ENCODE measurements around the gene PLEKHM2.

PLEKHM2 gene

GRCh38 chr1:15756143-15757015 lies 72.3 kb downstream of the PLEKHM2 start:
- no peak for TF ChIP-seq CTCF (IDR thresholded peaks at IDR 0.05; ENCODE audit: low read depth, low read length)
- DNase-seq (ENCODE audit: extremely low read depth, low read depth): no peak

GRCh38 chr1:15757016-15757543 lies 73.0 kb downstream of the PLEKHM2 start:
- DNase-seq (ENCODE audit: extremely low read depth, low read depth): no peak
- no peak for TF ChIP-seq CTCF (IDR thresholded peaks at IDR 0.05; ENCODE audit: low read depth, low read length)

DNA sequence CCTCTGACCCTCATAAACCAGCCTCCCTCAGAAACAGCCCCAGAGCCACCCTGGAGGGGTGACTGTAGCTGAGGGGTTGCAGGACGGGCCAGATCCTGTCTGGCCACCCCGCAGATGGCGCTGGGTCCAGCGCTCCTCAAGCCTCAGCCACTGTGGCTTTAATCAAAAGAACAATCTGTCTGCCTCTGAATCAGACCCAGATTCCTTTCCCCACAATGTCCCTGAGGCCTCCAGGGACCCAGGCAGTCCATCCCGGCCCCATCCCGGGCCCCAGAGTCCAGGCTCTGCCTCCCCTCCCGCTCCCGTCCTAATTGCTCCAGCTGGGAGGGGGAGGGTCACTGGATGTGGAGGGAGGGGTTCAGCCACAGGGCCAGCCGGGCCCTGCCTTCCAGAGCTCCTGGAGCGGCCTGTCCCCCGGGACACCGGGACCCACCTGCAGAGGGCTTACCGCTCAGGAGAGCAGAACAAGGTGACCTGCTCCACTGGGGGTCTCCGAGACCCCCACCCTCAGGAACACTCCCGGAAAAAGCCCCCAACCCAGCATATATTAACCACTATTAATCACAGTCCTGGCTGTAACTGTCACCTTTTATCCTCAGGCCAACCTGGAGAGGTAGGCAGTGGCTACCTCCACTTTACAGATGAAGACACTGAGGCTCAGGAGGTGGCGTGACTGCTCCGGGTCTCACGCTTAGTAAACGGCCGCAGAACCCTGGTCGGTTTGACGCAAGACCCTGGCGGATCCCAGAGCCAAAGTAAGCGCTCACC lies 73.6 kb downstream of the PLEKHM2 start:
- no peak for TF ChIP-seq CTCF (IDR thresholded peaks at IDR 0.05; ENCODE audit: low read depth, low read length)
- no peak for DNase-seq (ENCODE audit: extremely low read depth, low read depth)

- no peak for DNase-seq (ENCODE audit: extremely low read depth, low read depth)
These were observed 74.3 kb downstream of the PLEKHM2 start, which contains the start of gene FBLIM1 for GRCh38 chr1:15758343-15758931. TSS of gene FBLIM1 (plus strand) at chr1:15758795. CDS start at chr1:15764984, 6,189 bp downstream.

DNA sequence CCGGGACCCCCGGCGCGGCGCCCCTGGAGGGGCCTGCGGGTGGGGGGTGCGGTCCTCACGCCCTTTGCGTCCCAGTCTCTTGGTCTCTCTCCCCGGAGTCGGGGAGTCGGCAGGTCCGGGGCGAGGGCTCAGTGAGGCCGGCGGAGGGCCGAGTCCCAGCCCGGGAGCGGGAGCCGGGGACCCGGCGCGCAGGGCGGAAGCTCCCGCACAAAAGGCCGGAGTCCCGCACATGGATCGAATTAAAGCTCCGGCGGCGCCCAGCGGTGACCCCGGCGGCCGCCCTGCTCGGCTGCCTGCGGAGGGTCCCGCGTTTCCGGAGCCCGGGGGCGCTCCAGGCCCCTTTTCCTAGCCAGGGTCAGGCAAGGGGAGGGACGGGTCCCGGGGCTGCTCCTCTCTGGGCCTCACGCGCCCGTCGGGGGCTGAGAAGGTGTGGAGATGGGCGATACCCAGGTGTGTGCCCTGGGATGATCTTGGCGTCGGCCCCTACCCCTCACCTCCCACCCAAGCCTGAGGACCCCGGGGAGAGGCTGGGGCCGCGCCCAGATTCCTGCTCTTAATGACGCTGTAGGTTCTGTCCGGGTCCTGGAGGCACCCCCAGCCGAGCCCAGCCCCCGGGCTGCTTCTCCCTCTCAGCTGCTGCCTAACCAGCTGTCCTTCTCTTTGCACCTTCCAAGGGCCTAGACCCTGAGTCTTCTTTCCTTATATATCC lies 75.0 kb downstream of the PLEKHM2 start:
- DNase-seq (ENCODE audit: extremely low read depth, low read depth): no peak
- no peak for TF ChIP-seq CTCF (IDR thresholded peaks at IDR 0.05; ENCODE audit: low read depth, low read length)

More at GRCh38 chr1:15758343-15758931, 74.3 kb downstream of the PLEKHM2 start, which contains the start of gene FBLIM1:
- no peak for TF ChIP-seq CTCF (IDR thresholded peaks at IDR 0.05; ENCODE audit: low read depth, low read length)

- DNase-seq (ENCODE audit: extremely low read depth, low read depth): no peak
These were observed 76.5 kb downstream of the PLEKHM2 start for GRCh38 chr1:15760520-15761211.

More at GRCh38 chr1:15760520-15761211, 76.5 kb downstream of the PLEKHM2 start:
- no peak for TF ChIP-seq CTCF (IDR thresholded peaks at IDR 0.05; ENCODE audit: low read depth, low read length)

Data from AG09319 (cell line).